Lung microvascular endothelial cell (primary cell): ENCODE results near the gene ACBD6. TPM values are rescaled to one million over a fixed set of nuclear protein-coding genes. Genes with fewer than 3 reads are reported as not detected.

Experiments used
- DNase-seq, 2 donors: peaks; one replicate each; pipeline versions ENCODE4 v3.0.0 to v3.0.0-alpha.2; 2010; ENCODE audit warnings: low read depth in 2 of 2
- total RNA-seq: library from RNA; depleted of rRNA; stranded (reverse); fragments of >200 nt; gene quantifications from 2 replicates; pipeline ENCODE4 v1.2.1, GENCODE V29; 2014

Gene ACBD6
- total RNA-seq, 1 donor from 2014 or later, result 46.2 TPM

GRCh38 chr1:180243517-180244221 lies 258.7 kb downstream of the ACBD6 start:
- DNase-seq, result no peak

- peak; percentile 26 to 27 for DNase-seq
Observed at GRCh38 chr1:180241716-180242544, 260.4 kb downstream of the ACBD6 start.

GRCh38 chr1:180239145-180240096 lies 263.0 kb downstream of the ACBD6 start:
- DNase-seq, result no peak

GRCh38 chr1:180238675-180239074 lies 263.7 kb downstream of the ACBD6 start:
- no peak for DNase-seq

Other genes starting within 250 kb of the ACBD6 start
- not detected in 2 replicates for gene OVAAL, start 56.4 kb upstream of the ACBD6 start, total RNA-seq
- 21.8 and 25.9 TPM in 2 replicates for gene XPR1, start 129.4 kb upstream of the ACBD6 start, total RNA-seq